Panc1 (cell line): ENCODE measurements around the gene TNPO3. TPM values are rescaled to one million over a fixed set of nuclear protein-coding genes. Genes with fewer than 3 reads are reported as not detected.

Experiments
- ATAC-seq: fragments of 200-7000 bp; cut with Tn5 transposase; 2 replicates; pipeline ENCODE4 v1.9.1; 2020; ENCODE audit warnings: mild to moderate bottlenecking, moderate library complexity
- BruUV-seq: library from RNA; stranded (reverse); fragments of 400-500 nt; replicated peaks from 2 replicates; lab custom pipeline; 2021; lab: Mats Ljungman, UMichigan
- CTCF ChIA-PET: fragments of 300-600 bp; sonication (Branson Sonifier 250); formaldehyde crosslinking; loops from one replicate; lab custom pipeline; 2022; ENCODE audit warnings: antibody characterized with exemption; lab: Charles Lee
- POLR2A ChIA-PET: fragments of 300-600 bp; sonication (Branson Sonifier 250); formaldehyde crosslinking; loops from one replicate; lab custom pipeline; 2022; ENCODE audit warnings: antibody characterized with exemption; lab: Charles Lee
- DNase-seq: peaks from one replicate; pipeline ENCODE4 v3.0.0-alpha.2; 2010; ENCODE audit warnings: low read depth, low spot score
- H3K27ac ChIP-seq: 2 replicates; pipeline ENCODE4 v1.5.1; 2011; ENCODE audit warnings: mild to moderate bottlenecking, low read length, inconsistent platforms
- H3K27me3 ChIP-seq: fragments of 200-500 bp; sonication (Bioruptor generic); 2 replicates; pipeline ENCODE4 v1.6.0; 2014; ENCODE audit warnings: low read length, inconsistent platforms; ENCODE audit not compliant: control insufficient read depth, insufficient read depth
- H3K36me3 ChIP-seq: fragments of 200-500 bp; sonication (Bioruptor generic); 2 replicates; pipeline ENCODE4 v1.5.1; 2014; ENCODE audit warnings: inconsistent platforms, mild to moderate bottlenecking, low read length, moderate library complexity; ENCODE audit not compliant: control insufficient read depth, insufficient read depth
- H3K4me1 ChIP-seq: 2 replicates; pipeline ENCODE4 v1.5.1; 2011; ENCODE audit warnings: inconsistent platforms, mild to moderate bottlenecking, low read length, moderate library complexity; ENCODE audit not compliant: control insufficient read depth, insufficient read depth
- H3K4me3 ChIP-seq, 2 experiments: 2 replicates each; pipeline ENCODE4 v1.5.1; 2011 to 2012; ENCODE audit warnings: low read depth in 2 of 2, low read length in 2 of 2, mild to moderate bottlenecking in 2 of 2, inconsistent platforms in 1 of 2, moderate library complexity in 1 of 2
- H3K9me3 ChIP-seq: fragments of 200-500 bp; sonication (Bioruptor generic); 2 replicates; pipeline ENCODE4 v1.5.1; 2014; ENCODE audit warnings: low read depth, mild to moderate bottlenecking, inconsistent platforms, low read length, moderate library complexity; ENCODE audit not compliant: control insufficient read depth, insufficient read depth
- CTCF ChIP-seq: fragments of 450-650 bp; IDR thresholded peaks from 2 replicates; pipeline ENCODE4 v1.5.1; 2017; ENCODE audit warnings: mild to moderate bottlenecking
- POLR2AphosphoS5 ChIP-seq: IDR thresholded peaks from 2 replicates; pipeline ENCODE4 v1.6.1; 2012; ENCODE audit warnings: mild to moderate bottlenecking, low read depth, low read length, moderate library complexity
- SIN3A ChIP-seq: IDR thresholded peaks from 2 replicates; pipeline ENCODE4 v1.6.1; 2012; ENCODE audit warnings: low read depth, mild to moderate bottlenecking, low read length, moderate library complexity, borderline replicate concordance; ENCODE audit not compliant: insufficient read depth
- TCF7L2 ChIP-seq: IDR thresholded peaks from 2 replicates; pipeline ENCODE4 v1.6.1; 2011; ENCODE audit warnings: mild to moderate bottlenecking, low read depth, low read length, inconsistent platforms
- in situ Hi-C: cut with HindIII; loops from 2 replicates; pipeline ENCODE4 v1.10.0; 2016; ENCODE audit warnings: low sequenced_read_pairs, low pct_unique_long_range_greater_than_20kb
- intact Hi-C: fragments of 100-400 bp; cut with micrococcal nuclease; formaldehyde crosslinking; loops from one replicate; pipeline ENCODE4 v1.10.0; 2022; ENCODE audit not compliant: unreplicated experiment
- total RNA-seq: library from RNA; stranded (reverse); gene quantifications from one replicate; pipeline ENCODE4 v1.2.1, GENCODE V29; 2021; ENCODE audit not compliant: unreplicated experiment
- TF ChIP-seq, protein P1 (sequence below), 2 experiments: IDR thresholded peaks; 2 replicates each; pipeline ENCODE4 v1.6.1; 2011 to 2012; ENCODE audit warnings: low read depth in 2 of 2, control low read depth in 1 of 2, low read length in 1 of 2, mild to moderate bottlenecking in 1 of 2, moderate library complexity in 1 of 2; ENCODE audit not compliant: insufficient read depth in 1 of 2

TNPO3 gene
- total RNA-seq, 1 experiment from 2014 or later = 71.8 TPM

- intact Hi-C loops = no loop called here
- H3K36me3 ChIP-seq = no peaks in the 10 kb centered on the region
- CTCF ChIA-PET = no interaction called here
- no TSS peak for BruUV-seq
- peaks cover 6% of the 10 kb centered on the region for H3K27me3 ChIP-seq
- H3K9me3 ChIP-seq = no peaks in the 10 kb centered on the region
- in situ Hi-C loops = no loop called here
- no peaks in the 10 kb centered on the region for H3K4me1 ChIP-seq
- ATAC-seq (no peak), DNase-seq (no peak)
- H3K4me3 ChIP-seq = no peak overlapping the region
- POLR2A ChIA-PET = no interaction called here
- H3K27ac ChIP-seq = no peak overlapping the region
- no peak for TF ChIP-seq SIN3A
- no peak for TF ChIP-seq TCF7L2
- TF ChIP-seq, protein P1, sequence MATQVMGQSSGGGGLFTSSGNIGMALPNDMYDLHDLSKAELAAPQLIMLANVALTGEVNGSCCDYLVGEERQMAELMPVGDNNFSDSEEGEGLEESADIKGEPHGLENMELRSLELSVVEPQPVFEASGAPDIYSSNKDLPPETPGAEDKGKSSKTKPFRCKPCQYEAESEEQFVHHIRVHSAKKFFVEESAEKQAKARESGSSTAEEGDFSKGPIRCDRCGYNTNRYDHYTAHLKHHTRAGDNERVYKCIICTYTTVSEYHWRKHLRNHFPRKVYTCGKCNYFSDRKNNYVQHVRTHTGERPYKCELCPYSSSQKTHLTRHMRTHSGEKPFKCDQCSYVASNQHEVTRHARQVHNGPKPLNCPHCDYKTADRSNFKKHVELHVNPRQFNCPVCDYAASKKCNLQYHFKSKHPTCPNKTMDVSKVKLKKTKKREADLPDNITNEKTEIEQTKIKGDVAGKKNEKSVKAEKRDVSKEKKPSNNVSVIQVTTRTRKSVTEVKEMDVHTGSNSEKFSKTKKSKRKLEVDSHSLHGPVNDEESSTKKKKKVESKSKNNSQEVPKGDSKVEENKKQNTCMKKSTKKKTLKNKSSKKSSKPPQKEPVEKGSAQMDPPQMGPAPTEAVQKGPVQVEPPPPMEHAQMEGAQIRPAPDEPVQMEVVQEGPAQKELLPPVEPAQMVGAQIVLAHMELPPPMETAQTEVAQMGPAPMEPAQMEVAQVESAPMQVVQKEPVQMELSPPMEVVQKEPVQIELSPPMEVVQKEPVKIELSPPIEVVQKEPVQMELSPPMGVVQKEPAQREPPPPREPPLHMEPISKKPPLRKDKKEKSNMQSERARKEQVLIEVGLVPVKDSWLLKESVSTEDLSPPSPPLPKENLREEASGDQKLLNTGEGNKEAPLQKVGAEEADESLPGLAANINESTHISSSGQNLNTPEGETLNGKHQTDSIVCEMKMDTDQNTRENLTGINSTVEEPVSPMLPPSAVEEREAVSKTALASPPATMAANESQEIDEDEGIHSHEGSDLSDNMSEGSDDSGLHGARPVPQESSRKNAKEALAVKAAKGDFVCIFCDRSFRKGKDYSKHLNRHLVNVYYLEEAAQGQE (IDR thresholded peaks at IDR 0.05; ENCODE audit: insufficient read depth in 1 of 2, low read depth in 2 of 2, low read length in 1 of 2) = no peak
- no peak for TF ChIP-seq CTCF
- no peak for TF ChIP-seq POLR2AphosphoS5
Observed at GRCh38 chr7:128921866-128922440, 133.0 kb downstream of the TNPO3 start.

DNA sequence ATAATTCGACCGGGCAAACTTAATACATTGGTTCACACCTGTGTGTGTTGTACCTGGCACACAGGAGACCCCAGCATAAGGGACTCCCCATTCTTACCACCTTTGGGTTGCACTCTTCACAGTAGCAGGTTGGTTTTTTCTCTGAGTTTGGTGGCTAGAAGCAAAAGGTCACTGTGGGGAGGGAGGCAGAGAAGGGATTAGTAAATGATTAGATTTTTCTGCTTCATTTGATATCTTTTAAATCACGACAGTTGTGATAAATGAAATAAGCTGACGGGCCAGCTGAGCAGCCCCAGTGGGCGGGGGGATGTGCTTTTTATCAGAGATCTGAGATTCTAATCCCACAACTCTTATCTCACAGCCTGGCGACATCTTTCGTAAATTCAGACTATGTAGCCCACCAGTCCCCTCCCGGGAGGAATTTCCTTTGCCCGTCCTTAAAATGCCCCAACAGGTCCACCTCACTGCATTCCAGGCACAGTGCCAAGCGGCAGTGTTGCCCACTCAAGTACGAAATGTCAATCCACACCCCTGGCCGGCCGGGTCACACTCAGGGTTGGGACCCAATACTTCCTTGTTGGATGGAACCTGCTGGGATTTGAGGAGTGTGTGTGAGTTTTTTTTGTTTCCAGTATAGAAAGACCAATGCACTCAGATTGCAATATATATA, 133.9 kb downstream of the TNPO3 start:
- no TSS peak for BruUV-seq
- Histone ChIP-seq H3K27ac (no peak overlapping the region), H3K36me3 (no peaks in the 10 kb centered on the region), H3K9me3 (no peaks in the 10 kb centered on the region), H3K4me1 (no peaks in the 10 kb centered on the region), H3K27me3 (peaks cover 6% of the 10 kb centered on the region), H3K4me3 (no peak overlapping the region)
- no peak for TF ChIP-seq SIN3A
- no peak for TF ChIP-seq CTCF
- TF ChIP-seq, protein P1 (IDR thresholded peaks at IDR 0.05; ENCODE audit: insufficient read depth in 1 of 2, low read depth in 2 of 2, low read length in 1 of 2) = no peak
- TF ChIP-seq TCF7L2 = no peak
- TF ChIP-seq POLR2AphosphoS5 = no peak
- in situ Hi-C loops (no loop called here), intact Hi-C loops (no loop called here)
- DNase-seq = no peak
- no peak for ATAC-seq
- ChIA-PET POLR2A (no interaction called here), CTCF (no interaction called here)
